ENCODE measurements around the gene GABRA4. TPM values are rescaled to one million over a fixed set of nuclear protein-coding genes. Genes with fewer than 3 reads are reported as not detected.

The GABRA4 gene
- total RNA-seq, 1 donor from 2014 or later, result not detected

- DNase-seq (ENCODE audit: low spot score, unreplicated experiment), result no peak
- TF ChIP-seq, protein P1, sequence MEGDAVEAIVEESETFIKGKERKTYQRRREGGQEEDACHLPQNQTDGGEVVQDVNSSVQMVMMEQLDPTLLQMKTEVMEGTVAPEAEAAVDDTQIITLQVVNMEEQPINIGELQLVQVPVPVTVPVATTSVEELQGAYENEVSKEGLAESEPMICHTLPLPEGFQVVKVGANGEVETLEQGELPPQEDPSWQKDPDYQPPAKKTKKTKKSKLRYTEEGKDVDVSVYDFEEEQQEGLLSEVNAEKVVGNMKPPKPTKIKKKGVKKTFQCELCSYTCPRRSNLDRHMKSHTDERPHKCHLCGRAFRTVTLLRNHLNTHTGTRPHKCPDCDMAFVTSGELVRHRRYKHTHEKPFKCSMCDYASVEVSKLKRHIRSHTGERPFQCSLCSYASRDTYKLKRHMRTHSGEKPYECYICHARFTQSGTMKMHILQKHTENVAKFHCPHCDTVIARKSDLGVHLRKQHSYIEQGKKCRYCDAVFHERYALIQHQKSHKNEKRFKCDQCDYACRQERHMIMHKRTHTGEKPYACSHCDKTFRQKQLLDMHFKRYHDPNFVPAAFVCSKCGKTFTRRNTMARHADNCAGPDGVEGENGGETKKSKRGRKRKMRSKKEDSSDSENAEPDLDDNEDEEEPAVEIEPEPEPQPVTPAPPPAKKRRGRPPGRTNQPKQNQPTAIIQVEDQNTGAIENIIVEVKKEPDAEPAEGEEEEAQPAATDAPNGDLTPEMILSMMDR (IDR thresholded peaks at IDR 0.05; ENCODE audit: unreplicated experiment), result no peak
- Mint-ChIP-seq H3K9me3 (ENCODE audit: low read depth) (no peaks in the 10 kb centered on the region), H3K4me1 (ENCODE audit: low read depth) (no peaks in the 10 kb centered on the region), H3K27me3 (no peaks in the 10 kb centered on the region), H3K4me3 (ENCODE audit: low read depth) (no peak overlapping the region), H3K36me3 (ENCODE audit: insufficient read depth) (no peaks in the 10 kb centered on the region), H3K27ac (no peak overlapping the region)
Measured at GRCh38 chr4:46954643-46955042, 38.7 kb downstream of the GABRA4 start.

DNA sequence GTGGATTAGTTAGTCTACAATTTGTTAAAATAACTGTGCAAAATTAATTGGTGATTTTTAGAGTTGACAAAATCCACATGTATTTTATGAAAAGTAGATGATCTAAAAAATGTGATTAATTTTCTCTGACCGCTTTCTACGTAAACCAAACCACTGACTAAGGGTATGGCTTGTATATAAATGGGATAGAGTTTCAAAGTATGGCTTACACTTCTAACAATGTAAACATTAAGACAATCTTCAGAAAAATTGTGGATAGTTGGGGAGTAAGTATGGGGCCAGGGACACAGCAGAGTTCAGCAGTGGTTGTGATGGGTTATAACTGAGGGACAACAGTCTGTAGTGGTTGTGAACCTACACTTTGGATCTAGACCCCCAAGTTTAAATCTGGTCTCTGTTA, 39.8 kb downstream of the GABRA4 start:
- H3K9me3 Mint-ChIP-seq (ENCODE audit: low read depth), result no peaks in the 10 kb centered on the region
- no peaks in the 10 kb centered on the region for H3K36me3 Mint-ChIP-seq (ENCODE audit: insufficient read depth)
- TF ChIP-seq, protein P1 (IDR thresholded peaks at IDR 0.05; ENCODE audit: unreplicated experiment), result no peak
- H3K4me3 Mint-ChIP-seq (ENCODE audit: low read depth), result no peak overlapping the region
- no peak for DNase-seq (ENCODE audit: low spot score, unreplicated experiment)
- H3K27me3 Mint-ChIP-seq, result no peaks in the 10 kb centered on the region
- H3K27ac Mint-ChIP-seq, result no peak overlapping the region
- no peaks in the 10 kb centered on the region for H3K4me1 Mint-ChIP-seq (ENCODE audit: low read depth)

DNA sequence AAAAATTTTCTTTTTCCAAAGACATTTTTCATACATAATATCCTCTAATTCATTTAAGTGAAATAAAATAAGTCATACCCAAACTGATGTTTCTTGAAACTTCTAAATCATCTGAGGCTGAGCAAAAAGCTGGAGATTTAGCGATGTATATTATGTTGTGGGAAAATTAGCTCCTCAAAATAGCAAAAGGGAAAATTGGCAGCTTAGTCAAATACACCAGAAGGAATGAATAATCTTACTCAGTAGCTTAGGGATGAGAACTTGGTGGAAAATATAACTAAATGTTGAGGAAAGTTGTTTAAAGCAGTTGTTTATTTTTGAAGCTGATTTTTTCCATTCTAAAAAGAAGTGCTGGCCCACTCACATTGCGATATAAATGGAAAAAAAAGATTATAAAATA, 40.9 kb downstream of the GABRA4 start:
- Mint-ChIP-seq H3K4me1 (ENCODE audit: low read depth) (no peaks in the 10 kb centered on the region), H3K36me3 (ENCODE audit: insufficient read depth) (no peaks in the 10 kb centered on the region), H3K4me3 (ENCODE audit: low read depth) (no peak overlapping the region), H3K27me3 (no peaks in the 10 kb centered on the region), H3K27ac (no peak overlapping the region), H3K9me3 (ENCODE audit: low read depth) (no peaks in the 10 kb centered on the region)
- TF ChIP-seq, protein P1 (IDR thresholded peaks at IDR 0.05; ENCODE audit: unreplicated experiment), result no peak
- DNase-seq (ENCODE audit: low spot score, unreplicated experiment), result no peak

DNA sequence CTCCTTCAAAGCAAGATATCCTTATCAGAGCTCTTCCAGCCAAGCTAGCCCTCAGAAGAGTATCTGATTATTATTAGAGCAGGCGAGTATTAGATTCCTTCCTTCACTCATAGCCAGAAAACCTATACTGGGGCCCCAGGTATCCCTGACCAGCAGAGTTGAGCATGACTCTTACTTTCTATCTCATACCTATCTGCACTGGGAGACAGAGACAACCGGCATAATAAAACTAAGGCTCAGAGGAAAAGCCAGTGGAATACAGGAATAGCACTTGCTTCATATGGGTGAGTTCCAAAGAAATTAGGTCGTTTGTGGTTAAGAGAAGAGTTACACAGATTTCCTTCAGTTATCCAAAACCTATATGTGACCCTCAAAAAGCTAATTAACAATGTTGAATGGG, 42.6 kb downstream of the GABRA4 start:
- TF ChIP-seq, protein P1 (IDR thresholded peaks at IDR 0.05; ENCODE audit: unreplicated experiment), result no peak
- Mint-ChIP-seq H3K36me3 (ENCODE audit: insufficient read depth) (no peaks in the 10 kb centered on the region), H3K4me1 (ENCODE audit: low read depth) (no peaks in the 10 kb centered on the region), H3K9me3 (ENCODE audit: low read depth) (no peaks in the 10 kb centered on the region), H3K27ac (no peak overlapping the region), H3K27me3 (no peaks in the 10 kb centered on the region), H3K4me3 (ENCODE audit: low read depth) (no peak overlapping the region)
- no peak for DNase-seq (ENCODE audit: low spot score, unreplicated experiment)

- Mint-ChIP-seq H3K9me3 (ENCODE audit: low read depth) (no peaks in the 10 kb centered on the region), H3K4me1 (ENCODE audit: low read depth) (no peaks in the 10 kb centered on the region), H3K4me3 (ENCODE audit: low read depth) (no peak overlapping the region), H3K27ac (no peak overlapping the region), H3K36me3 (ENCODE audit: insufficient read depth) (no peaks in the 10 kb centered on the region), H3K27me3 (no peaks in the 10 kb centered on the region)
- TF ChIP-seq, protein P1 (IDR thresholded peaks at IDR 0.05; ENCODE audit: unreplicated experiment), result no peak
- no peak for DNase-seq (ENCODE audit: low spot score, unreplicated experiment)
Measured at GRCh38 chr4:46949822-46950221, 43.6 kb downstream of the GABRA4 start.

Measured in progenitor cell of endocrine pancreas (in vitro differentiated cells).